ENCODE data around the gene SPOCK3.
"Not testable (repeated sequence)": the region's sequence is repeated elsewhere in the genome, so short reads cannot be mapped to it uniquely, and the experiment has no call there.

The SPOCK3 gene

GRCh38 chr4:166924424-166924823 lies 309.9 kb downstream of the SPOCK3 start:
- no peak for DNase-seq

GRCh38 chr4:166913926-166914325 lies 320.4 kb downstream of the SPOCK3 start:
- DNase-seq = no peak

GRCh38 chr4:166903408-166903807 lies 330.9 kb downstream of the SPOCK3 start:
- no peak for DNase-seq

GRCh38 chr4:166902941-166903340 lies 331.4 kb downstream of the SPOCK3 start:
- no peak for DNase-seq

- no peak for DNase-seq
Observed at GRCh38 chr4:166896254-166896653, 338.0 kb downstream of the SPOCK3 start.

- no peak for DNase-seq
Observed at GRCh38 chr4:166895771-166896170, 338.5 kb downstream of the SPOCK3 start.

- no peak for DNase-seq
Observed at GRCh38 chr4:166887457-166887856, 346.8 kb downstream of the SPOCK3 start.

GRCh38 chr4:166886718-166887117 lies 347.6 kb downstream of the SPOCK3 start:
- DNase-seq = no peak

GRCh38 chr4:166882221-166882620 lies 352.1 kb downstream of the SPOCK3 start:
- DNase-seq = no peak

- no peak for DNase-seq
Observed at GRCh38 chr4:166875821-166876220, 358.5 kb downstream of the SPOCK3 start.

GRCh38 chr4:166862032-166862431 lies 372.3 kb downstream of the SPOCK3 start:
- no peak for DNase-seq

- DNase-seq = not testable (repeated sequence)
Observed at GRCh38 chr4:166850398-166850797, 383.9 kb downstream of the SPOCK3 start.

GRCh38 chr4:166846939-166847338 lies 387.4 kb downstream of the SPOCK3 start:
- no peak for DNase-seq

GRCh38 chr4:166842795-166843261 lies 391.5 kb downstream of the SPOCK3 start:
- no peak for DNase-seq

- DNase-seq = no peak
Observed at GRCh38 chr4:166839615-166840251, 394.6 kb downstream of the SPOCK3 start.

GRCh38 chr4:166838975-166839614 lies 395.2 kb downstream of the SPOCK3 start:
- DNase-seq = no peak

- no peak for DNase-seq
Observed at GRCh38 chr4:166836865-166837264, 397.4 kb downstream of the SPOCK3 start.

- DNase-seq = no peak
Observed at GRCh38 chr4:166827629-166828028, 406.7 kb downstream of the SPOCK3 start.

- no peak for DNase-seq
Observed at GRCh38 chr4:166827167-166827566, 407.1 kb downstream of the SPOCK3 start.

- no peak for DNase-seq
Observed at GRCh38 chr4:166823848-166824247, 410.4 kb downstream of the SPOCK3 start.

- no peak for DNase-seq
Observed at GRCh38 chr4:166823126-166823525, 411.2 kb downstream of the SPOCK3 start.

GRCh38 chr4:166822386-166822785 lies 411.9 kb downstream of the SPOCK3 start:
- DNase-seq = no peak

- DNase-seq = no peak
Observed at GRCh38 chr4:166816890-166817289, 417.4 kb downstream of the SPOCK3 start.

GRCh38 chr4:166808380-166808779 lies 425.9 kb downstream of the SPOCK3 start:
- no peak for DNase-seq

- no peak for DNase-seq
Observed at GRCh38 chr4:166802346-166802745, 431.9 kb downstream of the SPOCK3 start.
